ENCODE measurements around the gene ROR2. TPM values are rescaled to one million over a fixed set of nuclear protein-coding genes. Genes with fewer than 3 reads are reported as not detected.

ROR2 gene
- total and polyA plus RNA-seq, 2 donors (not counting 3 experiments of a cell fraction or from before 2014, with no cell fraction given) = not detected

DNA sequence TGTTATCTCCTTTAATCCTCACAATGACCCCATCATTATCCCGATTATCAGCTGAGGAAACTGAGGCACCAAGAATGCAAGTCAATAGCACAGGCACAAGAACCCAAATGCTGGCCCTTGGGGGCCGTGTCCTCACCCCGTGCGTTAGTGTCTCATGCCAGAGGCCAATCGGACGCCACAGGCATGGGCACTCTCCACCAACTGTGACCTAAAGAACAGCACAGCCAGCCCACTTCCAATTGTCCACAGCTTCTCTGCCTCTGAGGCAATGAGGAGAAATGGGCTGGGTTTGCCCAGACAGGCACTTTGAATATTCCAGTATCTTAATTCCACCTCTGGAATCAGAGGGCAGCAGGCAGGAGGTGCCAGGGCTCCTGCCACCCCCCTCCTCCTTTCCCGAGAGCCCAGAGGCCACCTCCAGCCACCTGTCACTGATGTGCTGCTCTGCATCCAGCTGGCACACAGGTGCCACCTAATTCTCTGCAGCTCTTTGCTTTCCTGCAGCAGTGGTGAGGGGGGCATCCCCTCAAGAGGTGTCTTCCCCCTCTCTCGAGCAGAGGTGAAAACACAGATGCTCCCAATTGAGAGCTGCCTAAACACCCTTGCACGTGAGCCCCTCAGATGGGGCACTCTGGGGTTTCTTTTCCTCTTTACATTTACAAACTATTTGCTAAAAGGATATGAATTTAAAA lies 107.5 kb downstream of the ROR2 start:
- Histone ChIP-seq H3K79me2 (ENCODE audit: control insufficient read depth, insufficient read depth, low read length) (no peaks in the 10 kb centered on the region), H3K27ac (ENCODE audit: insufficient read depth, low read depth, low read length) (no peak overlapping the region), H3K4me3 (replicated peaks in 1 of 3; ENCODE audit: insufficient read depth in 1 of 3, low read depth in 1 of 3, low read length in 3 of 3) (no peak overlapping the region), H3K27me3 (ENCODE audit: control insufficient read depth in 2 of 2, insufficient read depth in 2 of 2, low read length in 2 of 2) (no peaks in the 10 kb centered on the region), H3K9me1 (replicated peaks; ENCODE audit: control insufficient read depth, extremely low read depth, insufficient read depth, low read length) (no peaks in the 10 kb centered on the region), H4K20me1 (replicated peaks; ENCODE audit: control insufficient read depth, extremely low read depth, insufficient read depth, low read length) (no peaks in the 10 kb centered on the region), H3K9me3 (replicated peaks; ENCODE audit: control insufficient read depth, insufficient read depth, low read length) (no peaks in the 10 kb centered on the region), H3K36me3 (ENCODE audit: control insufficient read depth in 2 of 2, extremely low read depth in 1 of 2, insufficient read depth in 2 of 2, low read length in 2 of 2) (no peaks in the 10 kb centered on the region), H3K4me2 (ENCODE audit: insufficient read depth, low read length) (no peak overlapping the region), H3K9ac (replicated peaks; ENCODE audit: extremely low read depth, insufficient read depth, low read length) (no peak overlapping the region), H2AFZ (ENCODE audit: low read depth, low read length) (no peak overlapping the region), H3K4me1 (ENCODE audit: control insufficient read depth, extremely low read depth, insufficient read depth, low read length) (no peaks in the 10 kb centered on the region)
- BruUV-seq (replicated peaks) = no TSS peak
- dilution Hi-C loops (cut with MboI; ENCODE audit: extremely low pct_ligation_motif_present, low sequenced_read_pairs) (no loop called here), intact Hi-C loops (cut with micrococcal nuclease) (no loop called here)
- no peak for FAIRE-seq
- TF ChIP-seq MYC (IDR thresholded peaks at IDR 0.05; ENCODE audit: low read depth, low read length) = no peak
- no peak for TF ChIP-seq FOS (IDR thresholded peaks at IDR 0.05; ENCODE audit: borderline replicate concordance, insufficient read depth, low read length)
- TF ChIP-seq JUN (IDR thresholded peaks at IDR 0.05; ENCODE audit: borderline replicate concordance, insufficient read depth, insufficient read length, low read depth) = no peak
- TF ChIP-seq, protein P1, sequence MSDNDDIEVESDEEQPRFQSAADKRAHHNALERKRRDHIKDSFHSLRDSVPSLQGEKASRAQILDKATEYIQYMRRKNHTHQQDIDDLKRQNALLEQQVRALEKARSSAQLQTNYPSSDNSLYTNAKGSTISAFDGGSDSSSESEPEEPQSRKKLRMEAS (IDR thresholded peaks at IDR 0.05; ENCODE audit: insufficient read depth, insufficient read length) = no peak
- TF ChIP-seq, protein P2, sequence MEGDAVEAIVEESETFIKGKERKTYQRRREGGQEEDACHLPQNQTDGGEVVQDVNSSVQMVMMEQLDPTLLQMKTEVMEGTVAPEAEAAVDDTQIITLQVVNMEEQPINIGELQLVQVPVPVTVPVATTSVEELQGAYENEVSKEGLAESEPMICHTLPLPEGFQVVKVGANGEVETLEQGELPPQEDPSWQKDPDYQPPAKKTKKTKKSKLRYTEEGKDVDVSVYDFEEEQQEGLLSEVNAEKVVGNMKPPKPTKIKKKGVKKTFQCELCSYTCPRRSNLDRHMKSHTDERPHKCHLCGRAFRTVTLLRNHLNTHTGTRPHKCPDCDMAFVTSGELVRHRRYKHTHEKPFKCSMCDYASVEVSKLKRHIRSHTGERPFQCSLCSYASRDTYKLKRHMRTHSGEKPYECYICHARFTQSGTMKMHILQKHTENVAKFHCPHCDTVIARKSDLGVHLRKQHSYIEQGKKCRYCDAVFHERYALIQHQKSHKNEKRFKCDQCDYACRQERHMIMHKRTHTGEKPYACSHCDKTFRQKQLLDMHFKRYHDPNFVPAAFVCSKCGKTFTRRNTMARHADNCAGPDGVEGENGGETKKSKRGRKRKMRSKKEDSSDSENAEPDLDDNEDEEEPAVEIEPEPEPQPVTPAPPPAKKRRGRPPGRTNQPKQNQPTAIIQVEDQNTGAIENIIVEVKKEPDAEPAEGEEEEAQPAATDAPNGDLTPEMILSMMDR (IDR thresholded peaks at IDR 0.05; ENCODE audit: extremely low read depth in 1 of 2, insufficient read depth in 1 of 2, low read depth in 1 of 2, low read length in 2 of 2) = no peak
- TF ChIP-seq EZH2 (IDR thresholded peaks at IDR 0.05; ENCODE audit: borderline replicate concordance, low read depth, low read length, severe bottlenecking) = no peak
- no peak for TF ChIP-seq POLR2A (IDR thresholded peaks at IDR 0.05; ENCODE audit: low read depth, low read length)
- no peak for TF ChIP-seq GATA2 (IDR thresholded peaks at IDR 0.05; ENCODE audit: insufficient read depth, insufficient read length, low read depth, low read length)
- TF ChIP-seq POLR2AphosphoS5 (IDR thresholded peaks at IDR 0.05; ENCODE audit: insufficient read depth, low read depth, low read length) = no peak
- ChIA-PET POLR2A (no interaction called here), CTCF (no interaction called here)
- no peak for DNase-seq (ENCODE audit: low read depth, low spot score)

All from endothelial cell of umbilical vein (primary cell).